ENCODE data around the gene INHBC. TPM values are rescaled to one million over a fixed set of nuclear protein-coding genes. Genes with fewer than 3 reads are reported as not detected.

INHBC gene
- total RNA-seq, 1 experiment from 2014 or later, result not detected

DNA sequence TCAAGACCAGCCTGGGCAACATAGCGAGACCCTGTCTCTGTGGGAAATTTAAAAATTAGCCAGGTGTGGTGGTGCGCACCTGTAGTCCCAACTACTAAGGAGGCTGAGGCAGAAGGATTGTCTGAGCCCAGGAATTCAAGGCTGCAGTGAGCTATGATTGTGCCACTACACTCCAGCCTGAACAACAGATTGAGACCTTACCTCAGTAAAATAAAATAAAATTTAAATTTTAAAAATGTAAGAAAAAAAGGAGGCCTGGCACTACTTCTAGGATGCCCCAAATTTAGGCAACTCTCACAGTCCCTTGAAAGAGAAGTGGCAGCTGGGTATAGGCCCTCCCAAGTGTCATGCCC lies 19.6 kb downstream of the INHBC start:
- DNase-seq (ENCODE audit: low read depth), result no peak

DNA sequence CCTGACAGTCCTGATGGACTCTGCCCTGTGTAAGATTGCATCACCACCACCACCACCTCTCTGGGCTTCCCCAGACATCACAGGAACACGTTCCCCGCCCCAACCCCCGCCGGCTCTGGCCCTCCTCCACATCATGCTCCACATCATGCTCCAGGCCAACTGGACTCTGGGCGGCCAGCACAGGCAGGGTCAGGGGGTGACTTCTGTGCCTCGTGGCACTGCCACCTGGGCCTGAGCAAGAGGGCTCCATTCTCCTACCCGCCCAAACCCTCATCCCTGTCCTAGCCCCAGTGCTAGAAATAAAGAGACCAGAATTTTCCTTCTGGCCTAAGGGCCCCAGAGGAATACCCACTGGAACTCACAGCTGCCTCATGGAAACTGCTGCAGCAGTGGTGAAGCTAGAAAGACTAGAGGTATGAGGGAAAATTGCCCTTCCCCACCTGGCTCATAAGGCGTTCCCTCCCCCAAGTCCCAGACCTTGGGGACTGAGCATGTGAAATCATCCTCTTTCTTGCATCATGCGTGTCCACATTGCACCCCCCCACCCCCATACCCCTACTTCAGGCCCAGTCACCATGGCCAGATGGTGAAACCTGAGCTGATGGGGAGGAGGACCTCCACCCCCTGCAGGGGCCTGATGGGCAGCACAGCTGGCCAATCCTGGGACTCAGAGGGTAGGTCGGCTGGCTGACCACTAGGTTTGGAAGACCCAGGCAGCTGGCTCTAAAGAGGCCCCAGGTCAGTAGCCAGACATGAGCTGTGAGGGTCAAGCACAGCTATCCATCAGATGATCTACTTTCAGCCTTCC lies 20.2 kb downstream of the INHBC start, which contains the start of gene INHBE:
INHBE (plus strand) TSS at position 742 of the 808 bp plus-strand sequence. CDS start 230 bp downstream, outside the sequence.
- peak; percentile 84 for DNase-seq (ENCODE audit: low read depth)

DNA sequence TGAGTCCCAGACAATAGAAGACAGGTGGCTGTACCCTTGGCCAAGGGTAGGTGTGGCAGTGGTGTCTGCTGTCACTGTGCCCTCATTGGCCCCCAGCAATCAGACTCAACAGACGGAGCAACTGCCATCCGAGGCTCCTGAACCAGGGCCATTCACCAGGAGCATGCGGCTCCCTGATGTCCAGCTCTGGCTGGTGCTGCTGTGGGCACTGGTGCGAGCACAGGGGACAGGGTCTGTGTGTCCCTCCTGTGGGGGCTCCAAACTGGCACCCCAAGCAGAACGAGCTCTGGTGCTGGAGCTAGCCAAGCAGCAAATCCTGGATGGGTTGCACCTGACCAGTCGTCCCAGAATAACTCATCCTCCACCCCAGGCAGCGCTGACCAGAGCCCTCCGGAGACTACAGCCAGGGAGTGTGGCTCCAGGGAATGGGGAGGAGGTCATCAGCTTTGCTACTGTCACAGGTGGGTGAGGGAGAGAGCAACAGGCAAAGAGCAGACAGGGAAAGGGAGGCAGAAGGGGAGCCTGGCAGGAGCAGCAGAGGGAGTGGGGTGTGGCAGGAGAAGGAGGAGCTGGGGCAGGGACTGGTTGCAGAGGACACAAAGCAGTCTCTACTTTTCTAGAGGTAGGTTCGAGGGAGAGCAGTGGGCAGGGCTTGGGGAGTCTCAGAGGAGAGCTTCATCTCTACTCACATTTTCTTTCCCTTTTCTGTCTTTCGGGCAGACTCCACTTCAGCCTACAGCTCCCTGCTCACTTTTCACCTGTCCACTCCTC lies 21.0 kb downstream of the INHBC start:
- DNase-seq (ENCODE audit: low read depth), result no peak

DNA sequence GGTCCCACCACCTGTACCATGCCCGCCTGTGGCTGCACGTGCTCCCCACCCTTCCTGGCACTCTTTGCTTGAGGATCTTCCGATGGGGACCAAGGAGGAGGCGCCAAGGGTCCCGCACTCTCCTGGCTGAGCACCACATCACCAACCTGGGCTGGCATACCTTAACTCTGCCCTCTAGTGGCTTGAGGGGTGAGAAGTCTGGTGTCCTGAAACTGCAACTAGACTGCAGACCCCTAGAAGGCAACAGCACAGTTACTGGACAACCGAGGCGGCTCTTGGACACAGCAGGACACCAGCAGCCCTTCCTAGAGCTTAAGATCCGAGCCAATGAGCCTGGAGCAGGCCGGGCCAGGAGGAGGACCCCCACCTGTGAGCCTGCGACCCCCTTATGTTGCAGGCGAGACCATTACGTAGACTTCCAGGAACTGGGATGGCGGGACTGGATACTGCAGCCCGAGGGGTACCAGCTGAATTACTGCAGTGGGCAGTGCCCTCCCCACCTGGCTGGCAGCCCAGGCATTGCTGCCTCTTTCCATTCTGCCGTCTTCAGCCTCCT lies 21.6 kb downstream of the INHBC start:
- DNase-seq (ENCODE audit: low read depth), result peak; percentile 35

DNA sequence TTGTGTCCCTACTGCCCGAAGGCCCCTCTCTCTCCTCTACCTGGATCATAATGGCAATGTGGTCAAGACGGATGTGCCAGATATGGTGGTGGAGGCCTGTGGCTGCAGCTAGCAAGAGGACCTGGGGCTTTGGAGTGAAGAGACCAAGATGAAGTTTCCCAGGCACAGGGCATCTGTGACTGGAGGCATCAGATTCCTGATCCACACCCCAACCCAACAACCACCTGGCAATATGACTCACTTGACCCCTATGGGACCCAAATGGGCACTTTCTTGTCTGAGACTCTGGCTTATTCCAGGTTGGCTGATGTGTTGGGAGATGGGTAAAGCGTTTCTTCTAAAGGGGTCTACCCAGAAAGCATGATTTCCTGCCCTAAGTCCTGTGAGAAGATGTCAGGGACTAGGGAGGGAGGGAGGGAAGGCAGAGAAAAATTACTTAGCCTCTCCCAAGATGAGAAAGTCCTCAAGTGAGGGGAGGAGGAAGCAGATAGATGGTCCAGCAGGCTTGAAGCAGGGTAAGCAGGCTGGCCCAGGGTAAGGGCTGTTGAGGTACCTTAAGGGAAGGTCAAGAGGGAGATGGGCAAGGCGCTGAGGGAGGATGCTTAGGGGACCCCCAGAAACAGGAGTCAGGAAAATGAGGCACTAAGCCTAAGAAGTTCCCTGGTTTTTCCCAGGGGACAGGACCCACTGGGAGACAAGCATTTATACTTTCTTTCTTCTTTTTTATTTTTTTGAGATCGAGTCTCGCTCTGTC lies 22.3 kb downstream of the INHBC start:
- DNase-seq (ENCODE audit: low read depth), result no peak

DNA sequence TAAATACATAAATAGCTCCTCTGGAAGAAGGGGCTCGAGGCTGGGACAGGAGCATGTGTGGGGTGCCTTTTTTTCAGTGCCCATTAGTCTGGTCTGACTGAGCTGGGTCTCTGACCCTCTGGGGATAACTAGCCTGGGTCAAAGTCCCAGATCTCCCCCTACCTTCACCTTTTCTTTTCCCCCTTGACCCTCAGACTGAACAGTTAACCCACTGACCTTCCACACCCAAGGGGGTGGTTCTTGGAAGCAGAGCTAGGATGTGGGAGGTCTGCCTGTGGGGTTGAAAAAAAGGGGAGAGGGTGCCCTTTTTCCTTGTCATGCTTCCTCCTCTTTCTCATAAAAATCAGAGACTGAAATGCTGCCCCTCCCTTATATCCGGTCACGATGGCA lies 24.1 kb downstream of the INHBC start:
- DNase-seq (ENCODE audit: low read depth), result no peak

DNA sequence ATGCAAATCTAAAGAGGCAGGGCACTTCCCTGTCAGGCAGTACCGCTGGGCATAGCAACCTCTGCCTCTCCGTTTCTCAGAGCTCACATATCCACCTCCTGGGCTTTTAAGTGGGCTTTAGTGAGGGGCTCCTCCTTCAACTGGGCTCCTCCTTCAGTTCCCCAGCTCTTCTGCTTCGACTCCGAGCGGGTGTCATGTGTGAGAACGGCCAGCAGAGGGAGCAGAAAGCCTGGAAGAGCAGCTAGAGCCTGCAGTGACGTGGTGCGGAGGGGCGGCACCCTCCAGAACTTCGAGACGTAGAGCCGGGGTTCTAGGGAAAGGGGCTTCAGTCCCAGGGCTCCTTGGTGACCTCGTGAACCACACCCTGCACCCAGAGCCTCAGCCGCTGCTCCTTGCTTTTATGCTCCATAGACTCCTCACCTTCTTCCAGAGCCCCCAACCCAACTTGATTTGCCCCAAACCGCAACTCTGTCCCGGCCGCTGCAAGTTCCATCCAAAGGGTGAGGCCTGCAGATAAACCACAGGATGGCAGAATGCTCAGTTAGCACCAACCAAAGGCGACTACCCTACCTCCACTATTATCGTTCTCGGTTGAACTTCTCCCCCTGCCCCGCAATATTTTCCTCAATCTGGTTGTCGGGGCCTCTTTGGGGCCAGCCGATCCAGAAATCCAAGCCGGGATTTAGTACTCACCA lies 24.6 kb downstream of the INHBC start:
- DNase-seq (ENCODE audit: low read depth), result peak; percentile 93

DNA sequence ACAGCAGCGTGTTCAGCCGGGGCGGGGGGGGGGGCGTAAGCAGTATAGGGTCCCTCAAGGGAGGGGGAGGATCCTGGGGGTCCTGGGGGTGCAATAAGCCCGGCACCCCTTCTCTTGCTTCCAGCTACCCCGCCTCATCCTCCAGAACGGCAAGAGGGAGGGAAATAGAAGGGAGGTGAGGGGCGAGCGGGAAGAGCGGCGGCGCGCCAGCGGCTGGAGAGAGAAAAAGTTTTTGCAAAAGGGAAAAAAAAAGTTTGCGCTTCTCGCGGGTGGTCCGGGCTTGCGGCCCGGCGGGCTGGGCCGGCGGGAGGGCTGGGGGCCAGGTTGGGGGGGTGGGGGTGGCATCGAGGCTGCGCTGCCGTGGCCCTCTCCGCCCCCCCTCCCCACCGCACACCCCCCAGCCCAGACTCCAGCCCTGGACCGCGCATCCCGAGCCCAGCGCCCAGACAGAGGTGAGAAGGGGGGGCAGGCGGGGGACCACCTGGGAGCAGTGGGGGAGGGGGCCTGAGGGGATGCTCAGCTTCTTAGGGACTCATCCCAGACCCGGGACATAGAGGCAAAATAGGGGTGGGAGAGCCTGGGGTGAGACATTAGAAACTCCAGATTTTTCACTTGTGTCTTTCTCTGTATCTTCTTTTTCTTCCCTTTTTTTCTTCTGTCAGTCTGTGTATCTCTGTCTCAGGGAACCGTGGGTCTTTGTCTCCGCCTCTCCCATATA lies 25.3 kb downstream of the INHBC start, which contains the start of gene GLI1:
GLI1 (plus strand) TSS at position 36 of the 718 bp plus-strand sequence. CDS start 3,907 bp downstream, outside the sequence.
- DNase-seq (ENCODE audit: low read depth), result no peak

DNA sequence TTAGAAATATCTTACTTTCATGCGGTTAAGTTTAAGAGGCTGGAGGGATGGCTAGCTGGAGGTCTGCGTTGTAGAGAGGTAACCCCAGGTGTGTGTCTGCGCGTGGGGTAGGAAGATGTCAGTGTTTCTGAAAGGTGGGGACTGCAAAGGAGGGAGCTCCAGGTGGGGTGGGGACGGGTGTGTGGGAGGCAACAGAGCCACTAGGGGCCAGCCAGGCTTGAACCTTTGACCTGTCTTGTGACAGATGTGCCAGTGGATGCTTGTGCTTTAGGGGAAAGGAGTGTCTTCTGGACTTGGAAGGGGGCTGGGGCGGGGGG lies 25.8 kb downstream of the INHBC start:
- no peak for DNase-seq (ENCODE audit: low read depth)

DNA sequence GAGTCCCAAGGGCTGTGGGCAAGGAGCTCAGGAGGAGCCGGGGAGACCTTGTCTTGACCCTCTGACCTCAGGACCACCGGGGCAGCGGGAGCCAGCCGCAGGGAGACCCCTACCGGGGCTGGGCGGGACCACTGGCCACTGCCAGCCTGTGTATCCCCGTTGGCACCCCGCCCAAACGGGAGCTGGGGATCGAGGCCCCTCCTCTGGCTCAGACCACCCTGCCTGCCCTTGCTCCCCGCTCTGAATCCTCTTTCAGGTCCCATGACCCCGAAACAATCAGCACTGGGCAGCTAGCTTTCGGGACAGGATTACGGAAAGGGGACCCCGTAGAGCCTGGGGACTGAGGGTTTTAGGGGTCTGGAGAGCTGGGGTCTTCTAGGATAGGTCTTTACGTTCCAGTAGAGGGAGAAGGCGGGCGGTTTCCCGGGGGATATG lies 26.3 kb downstream of the INHBC start:
- DNase-seq (ENCODE audit: low read depth), result no peak

DNA sequence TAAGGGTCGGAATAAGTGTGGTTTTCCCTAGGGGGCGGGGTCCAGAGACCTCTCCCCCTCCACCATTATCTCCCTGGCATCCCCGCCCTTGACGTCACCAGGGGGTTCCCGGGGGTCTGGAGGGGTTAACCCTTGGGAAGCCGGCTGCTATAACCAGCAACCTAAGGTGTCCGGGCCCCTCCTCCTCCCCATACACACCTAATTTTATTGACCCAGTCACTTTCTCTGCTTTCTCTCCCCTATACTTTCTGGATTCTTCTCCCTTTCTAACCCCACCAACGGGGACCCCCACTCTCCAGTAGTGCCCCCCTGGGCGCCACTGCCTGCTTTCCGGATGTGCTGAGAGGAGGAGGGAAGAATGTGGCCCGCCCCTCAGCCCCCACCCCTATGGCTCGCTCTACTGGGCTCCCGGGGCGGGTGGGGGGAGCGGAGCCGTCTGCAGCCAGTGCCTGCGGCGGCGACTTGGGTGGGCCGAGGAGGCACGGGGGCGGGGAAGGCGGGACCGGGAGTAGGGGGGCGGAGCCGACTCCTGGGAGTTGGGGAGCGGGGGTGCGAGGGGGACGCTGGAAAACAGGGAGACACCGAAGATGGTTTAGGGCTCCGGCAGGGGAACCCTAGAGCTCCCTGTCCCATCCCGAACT lies 26.8 kb downstream of the INHBC start:
- peak; percentile 45 for DNase-seq (ENCODE audit: low read depth)

DNA sequence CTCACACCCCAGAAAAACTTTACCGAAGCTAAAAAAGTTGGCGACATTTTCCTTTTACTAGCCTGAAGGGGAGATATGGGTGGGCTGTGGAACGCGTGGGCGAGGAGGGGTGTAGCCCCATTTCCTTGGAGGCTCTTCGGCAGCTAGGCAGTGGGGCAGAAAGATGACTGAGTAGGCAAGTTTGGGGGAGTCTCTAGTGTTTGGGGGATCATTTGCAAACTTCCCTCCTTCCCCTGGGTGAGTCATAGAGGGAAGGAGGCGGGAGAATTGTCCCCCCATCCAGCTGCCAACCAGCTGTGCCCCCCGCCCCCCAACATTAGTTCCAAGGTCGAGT lies 27.3 kb downstream of the INHBC start:
- peak; percentile 48 for DNase-seq (ENCODE audit: low read depth)

DNA sequence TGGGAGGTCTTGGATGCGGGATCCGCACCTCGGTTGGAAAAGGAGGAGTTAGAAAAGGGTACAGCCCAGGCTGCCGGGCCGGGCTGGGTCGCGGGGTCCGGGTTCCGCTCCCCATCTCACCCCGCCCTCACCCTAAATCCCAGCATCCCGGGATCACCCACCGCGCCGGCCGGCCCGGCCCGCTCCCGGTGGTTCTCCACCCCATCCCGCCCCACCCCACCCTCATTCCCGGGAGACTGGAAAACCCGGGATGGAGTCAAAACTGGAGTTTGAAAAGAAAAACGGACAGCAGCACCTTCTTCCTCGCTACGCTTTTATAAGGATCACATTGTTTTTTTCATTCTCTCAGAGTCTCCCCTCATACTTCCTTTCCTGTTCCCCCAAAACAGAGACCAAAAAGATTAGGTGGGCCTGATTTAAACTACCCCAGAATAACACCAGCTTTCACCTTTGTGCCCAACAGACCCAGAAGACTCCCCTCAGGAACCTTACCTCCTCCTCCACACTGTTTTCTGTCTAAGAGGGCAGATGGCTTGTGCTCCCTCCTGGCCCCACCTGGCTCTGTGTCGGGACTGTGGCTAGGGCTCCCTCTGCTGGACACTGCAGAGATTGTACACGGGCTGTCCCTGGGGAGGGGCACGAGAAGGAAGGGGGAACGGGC lies 27.8 kb downstream of the INHBC start:
- peak; percentile 87 for DNase-seq (ENCODE audit: low read depth)

DNA sequence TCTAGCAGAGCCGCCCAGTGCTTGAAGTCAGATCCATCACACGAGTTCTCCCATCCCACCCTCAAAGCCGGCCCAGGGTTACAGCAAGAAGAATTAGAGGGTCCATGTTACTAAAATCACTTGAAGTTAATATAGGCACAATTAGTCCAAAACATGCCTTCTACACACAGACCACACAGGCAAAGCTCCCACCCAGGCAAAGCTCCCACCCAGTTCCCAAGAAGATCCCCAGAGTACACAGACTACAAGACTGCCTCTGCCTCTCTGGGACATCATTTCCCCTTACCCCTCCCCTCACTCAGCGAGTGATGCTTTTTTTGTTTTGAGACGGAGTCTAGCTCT lies 28.3 kb downstream of the INHBC start:
- no peak for DNase-seq (ENCODE audit: low read depth)

DNA sequence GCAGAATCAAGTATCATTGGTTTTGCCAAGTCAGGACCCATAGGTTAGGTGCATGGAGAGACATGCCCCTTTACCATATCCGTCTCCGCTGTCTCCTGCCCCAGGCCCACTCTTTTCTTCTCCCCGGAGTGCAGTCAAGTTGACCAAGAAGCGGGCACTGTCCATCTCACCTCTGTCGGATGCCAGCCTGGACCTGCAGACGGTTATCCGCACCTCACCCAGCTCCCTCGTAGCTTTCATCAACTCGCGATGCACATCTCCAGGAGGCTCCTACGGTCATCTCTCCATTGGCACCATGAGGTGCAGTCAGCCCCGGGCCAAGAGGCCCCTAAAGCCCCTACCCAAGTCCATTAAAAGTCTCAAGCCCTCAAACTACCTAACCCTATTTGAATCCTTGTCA lies 30.0 kb downstream of the INHBC start:
- no peak for DNase-seq (ENCODE audit: low read depth)

DNA sequence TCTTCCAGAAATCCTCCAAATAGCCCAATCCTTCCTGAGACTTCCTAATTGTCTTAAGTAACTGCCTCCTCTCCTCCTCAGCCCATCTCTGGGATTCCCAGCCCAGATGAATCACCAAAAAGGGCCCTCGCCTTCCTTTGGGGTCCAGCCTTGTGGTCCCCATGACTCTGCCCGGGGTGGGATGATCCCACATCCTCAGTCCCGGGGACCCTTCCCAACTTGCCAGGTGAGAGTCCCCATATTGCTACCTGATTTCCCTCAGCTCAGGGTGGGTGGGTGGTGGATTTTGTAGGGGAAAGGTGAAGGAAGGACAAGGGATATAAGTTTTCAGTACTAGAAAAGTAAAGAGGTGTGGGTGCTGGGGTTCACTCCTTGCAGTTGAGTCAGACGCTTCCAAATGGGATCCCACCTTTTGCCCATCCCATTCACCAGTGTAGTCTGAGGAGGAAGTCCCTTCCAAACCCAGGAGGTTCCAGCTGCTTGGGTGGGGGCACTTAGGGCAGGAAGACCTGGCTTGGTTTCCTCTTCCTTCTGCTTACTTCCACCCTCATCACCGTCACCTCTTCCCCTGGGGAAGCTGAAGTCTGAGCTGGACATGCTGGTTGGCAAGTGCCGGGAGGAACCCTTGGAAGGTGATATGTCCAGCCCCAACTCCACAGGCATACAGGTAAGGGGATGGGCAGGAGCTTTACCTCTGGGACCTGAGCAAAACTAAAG lies 30.6 kb downstream of the INHBC start:
- DNase-seq (ENCODE audit: low read depth), result no peak

DNA sequence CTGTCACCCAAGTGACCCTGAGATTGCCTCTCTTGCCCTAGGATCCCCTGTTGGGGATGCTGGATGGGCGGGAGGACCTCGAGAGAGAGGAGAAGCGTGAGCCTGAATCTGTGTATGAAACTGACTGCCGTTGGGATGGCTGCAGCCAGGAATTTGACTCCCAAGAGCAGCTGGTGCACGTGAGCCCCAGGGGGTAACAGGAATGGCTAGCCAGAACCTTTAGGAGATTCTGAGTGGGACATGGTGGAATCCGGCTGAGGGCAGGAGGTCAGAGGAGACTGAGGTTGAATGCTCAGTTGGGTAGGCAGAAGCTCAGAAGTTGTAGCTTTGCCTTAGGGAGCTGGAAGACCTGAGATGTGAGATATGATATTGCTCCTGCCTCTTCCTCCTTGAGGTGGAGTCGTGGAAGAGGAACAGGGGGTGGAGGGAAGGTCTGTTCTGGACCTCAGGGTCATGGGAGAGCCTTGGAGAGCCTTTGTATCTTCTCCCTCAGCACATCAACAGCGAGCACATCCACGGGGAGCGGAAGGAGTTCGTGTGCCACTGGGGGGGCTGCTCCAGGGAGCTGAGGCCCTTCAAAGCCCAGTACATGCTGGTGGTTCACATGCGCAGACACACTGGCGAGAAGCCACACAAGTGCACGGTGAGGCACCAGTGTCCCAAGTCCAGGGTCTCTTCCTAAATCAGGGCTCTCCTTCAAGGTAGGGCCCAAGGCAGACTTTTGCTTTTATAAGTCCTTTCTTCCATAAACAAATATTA lies 31.3 kb downstream of the INHBC start:
- no peak for DNase-seq (ENCODE audit: low read depth)

DNA sequence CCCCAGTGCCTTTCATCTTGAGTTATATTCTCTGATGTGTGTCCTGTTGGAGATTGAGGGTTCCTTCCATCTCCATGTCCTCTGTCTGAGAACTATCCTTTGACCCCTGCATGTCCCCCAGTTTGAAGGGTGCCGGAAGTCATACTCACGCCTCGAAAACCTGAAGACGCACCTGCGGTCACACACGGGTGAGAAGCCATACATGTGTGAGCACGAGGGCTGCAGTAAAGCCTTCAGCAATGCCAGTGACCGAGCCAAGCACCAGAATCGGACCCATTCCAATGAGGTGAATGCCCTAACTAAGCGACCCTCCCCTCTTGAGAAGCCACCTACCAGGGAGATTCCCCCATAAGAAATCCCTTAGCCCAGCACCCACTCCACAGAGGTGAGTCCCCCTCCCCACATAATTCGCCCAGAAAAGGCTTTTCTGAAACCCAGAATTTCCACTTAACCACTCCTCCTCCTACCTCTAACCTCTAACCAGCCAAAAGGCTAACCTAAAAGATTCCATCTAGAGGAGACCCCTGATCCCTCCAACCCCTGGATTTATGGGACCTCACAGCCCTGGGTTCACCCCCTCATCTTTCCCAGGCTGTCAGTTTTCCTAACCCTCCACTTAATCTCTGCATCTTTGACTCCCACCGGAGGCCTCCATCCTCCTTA lies 32.8 kb downstream of the INHBC start:
- no peak for DNase-seq (ENCODE audit: low read depth)
